WTC11 (cell line): Measurements from ENCODE around the gene DIP2A.

ENCODE experiments used
- CREB1 ChIP-seq: sonication (generic); formaldehyde crosslinking; IDR thresholded peaks from 2 replicates; pipeline ENCODE4 v1.8.0; 2023; ENCODE audit warnings: mild to moderate bottlenecking, missing genetic modification reagents
- FOXJ3 ChIP-seq: sonication (generic); formaldehyde crosslinking; IDR thresholded peaks from 2 replicates; pipeline ENCODE4 v1.9.0; 2021; ENCODE audit warnings: missing genetic modification reagents, mild to moderate bottlenecking, borderline replicate concordance
- HMGXB4 ChIP-seq: sonication (generic); formaldehyde crosslinking; IDR thresholded peaks from 2 replicates; pipeline ENCODE4 v1.8.1; 2023; ENCODE audit warnings: mild to moderate bottlenecking, moderate library complexity, missing genetic modification reagents
- JUN ChIP-seq: sonication (generic); formaldehyde crosslinking; IDR thresholded peaks from 2 replicates; pipeline ENCODE4 v1.8.0; 2023; ENCODE audit warnings: mild to moderate bottlenecking, missing genetic modification reagents
- MLX ChIP-seq: sonication (generic); formaldehyde crosslinking; IDR thresholded peaks from 2 replicates; pipeline ENCODE4 v1.8.1; 2023; ENCODE audit warnings: mild to moderate bottlenecking, missing genetic modification reagents, moderate library complexity
- SP1 ChIP-seq: sonication (generic); formaldehyde crosslinking; conservative IDR thresholded peaks from 2 replicates; pipeline ENCODE4 v1.8.1; 2022; ENCODE audit warnings: missing genetic modification reagents
- ZNF281 ChIP-seq: sonication (generic); formaldehyde crosslinking; IDR thresholded peaks from 2 replicates; pipeline ENCODE4 v1.8.0; 2023; ENCODE audit warnings: mild to moderate bottlenecking, missing genetic modification reagents
- ZNF423 ChIP-seq: fragments of 250-450 bp; sonication (Bioruptor Pico); IDR thresholded peaks from 2 replicates; pipeline ENCODE4 v2.1.2; 2022; ENCODE audit warnings: mild to moderate bottlenecking, moderate library complexity
- TF ChIP-seq, protein P1 (sequence below): fragments of 200-600 bp; IDR thresholded peaks from 2 replicates; pipeline ENCODE4 v1.8.0; 2022; ENCODE audit warnings: antibody characterized with exemption
- TF ChIP-seq, protein P2 (sequence below): fragments of 250-450 bp; sonication (Bioruptor Pico); IDR thresholded peaks from 2 replicates; pipeline ENCODE4 v1.8.0; 2021; ENCODE audit warnings: mild to moderate bottlenecking
- TF ChIP-seq, protein P3 (sequence below): sonication (generic); formaldehyde crosslinking; IDR thresholded peaks from 2 replicates; pipeline ENCODE4 v1.8.1; 2023; ENCODE audit warnings: mild to moderate bottlenecking, missing genetic modification reagents, moderate library complexity
- TF ChIP-seq, protein P4 (sequence below): sonication (generic); formaldehyde crosslinking; conservative IDR thresholded peaks from 2 replicates; pipeline ENCODE4 v1.8.1; 2023; ENCODE audit warnings: mild to moderate bottlenecking, low read depth, missing genetic modification reagents, moderate library complexity

- TF ChIP-seq, protein P1, sequence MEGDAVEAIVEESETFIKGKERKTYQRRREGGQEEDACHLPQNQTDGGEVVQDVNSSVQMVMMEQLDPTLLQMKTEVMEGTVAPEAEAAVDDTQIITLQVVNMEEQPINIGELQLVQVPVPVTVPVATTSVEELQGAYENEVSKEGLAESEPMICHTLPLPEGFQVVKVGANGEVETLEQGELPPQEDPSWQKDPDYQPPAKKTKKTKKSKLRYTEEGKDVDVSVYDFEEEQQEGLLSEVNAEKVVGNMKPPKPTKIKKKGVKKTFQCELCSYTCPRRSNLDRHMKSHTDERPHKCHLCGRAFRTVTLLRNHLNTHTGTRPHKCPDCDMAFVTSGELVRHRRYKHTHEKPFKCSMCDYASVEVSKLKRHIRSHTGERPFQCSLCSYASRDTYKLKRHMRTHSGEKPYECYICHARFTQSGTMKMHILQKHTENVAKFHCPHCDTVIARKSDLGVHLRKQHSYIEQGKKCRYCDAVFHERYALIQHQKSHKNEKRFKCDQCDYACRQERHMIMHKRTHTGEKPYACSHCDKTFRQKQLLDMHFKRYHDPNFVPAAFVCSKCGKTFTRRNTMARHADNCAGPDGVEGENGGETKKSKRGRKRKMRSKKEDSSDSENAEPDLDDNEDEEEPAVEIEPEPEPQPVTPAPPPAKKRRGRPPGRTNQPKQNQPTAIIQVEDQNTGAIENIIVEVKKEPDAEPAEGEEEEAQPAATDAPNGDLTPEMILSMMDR, result no peak
- no peak for TF ChIP-seq ZNF281
- TF ChIP-seq FOXJ3 (CRISPR knock-in tag), result no peak
- no peak for TF ChIP-seq HMGXB4
- TF ChIP-seq SP1, result no peak
- no peak for TF ChIP-seq JUN (CRISPR knock-in tag)
- no peak for TF ChIP-seq ZNF423 (CRISPR knock-in tag)
- TF ChIP-seq, protein P2, sequence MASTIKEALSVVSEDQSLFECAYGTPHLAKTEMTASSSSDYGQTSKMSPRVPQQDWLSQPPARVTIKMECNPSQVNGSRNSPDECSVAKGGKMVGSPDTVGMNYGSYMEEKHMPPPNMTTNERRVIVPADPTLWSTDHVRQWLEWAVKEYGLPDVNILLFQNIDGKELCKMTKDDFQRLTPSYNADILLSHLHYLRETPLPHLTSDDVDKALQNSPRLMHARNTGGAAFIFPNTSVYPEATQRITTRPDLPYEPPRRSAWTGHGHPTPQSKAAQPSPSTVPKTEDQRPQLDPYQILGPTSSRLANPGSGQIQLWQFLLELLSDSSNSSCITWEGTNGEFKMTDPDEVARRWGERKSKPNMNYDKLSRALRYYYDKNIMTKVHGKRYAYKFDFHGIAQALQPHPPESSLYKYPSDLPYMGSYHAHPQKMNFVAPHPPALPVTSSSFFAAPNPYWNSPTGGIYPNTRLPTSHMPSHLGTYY, result no peak
- TF ChIP-seq, protein P3, sequence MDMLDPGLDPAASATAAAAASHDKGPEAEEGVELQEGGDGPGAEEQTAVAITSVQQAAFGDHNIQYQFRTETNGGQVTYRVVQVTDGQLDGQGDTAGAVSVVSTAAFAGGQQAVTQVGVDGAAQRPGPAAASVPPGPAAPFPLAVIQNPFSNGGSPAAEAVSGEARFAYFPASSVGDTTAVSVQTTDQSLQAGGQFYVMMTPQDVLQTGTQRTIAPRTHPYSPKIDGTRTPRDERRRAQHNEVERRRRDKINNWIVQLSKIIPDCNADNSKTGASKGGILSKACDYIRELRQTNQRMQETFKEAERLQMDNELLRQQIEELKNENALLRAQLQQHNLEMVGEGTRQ (CRISPR knock-in tag), result no peak
- TF ChIP-seq CREB1 (CRISPR knock-in tag), result no peak
- TF ChIP-seq, protein P4, sequence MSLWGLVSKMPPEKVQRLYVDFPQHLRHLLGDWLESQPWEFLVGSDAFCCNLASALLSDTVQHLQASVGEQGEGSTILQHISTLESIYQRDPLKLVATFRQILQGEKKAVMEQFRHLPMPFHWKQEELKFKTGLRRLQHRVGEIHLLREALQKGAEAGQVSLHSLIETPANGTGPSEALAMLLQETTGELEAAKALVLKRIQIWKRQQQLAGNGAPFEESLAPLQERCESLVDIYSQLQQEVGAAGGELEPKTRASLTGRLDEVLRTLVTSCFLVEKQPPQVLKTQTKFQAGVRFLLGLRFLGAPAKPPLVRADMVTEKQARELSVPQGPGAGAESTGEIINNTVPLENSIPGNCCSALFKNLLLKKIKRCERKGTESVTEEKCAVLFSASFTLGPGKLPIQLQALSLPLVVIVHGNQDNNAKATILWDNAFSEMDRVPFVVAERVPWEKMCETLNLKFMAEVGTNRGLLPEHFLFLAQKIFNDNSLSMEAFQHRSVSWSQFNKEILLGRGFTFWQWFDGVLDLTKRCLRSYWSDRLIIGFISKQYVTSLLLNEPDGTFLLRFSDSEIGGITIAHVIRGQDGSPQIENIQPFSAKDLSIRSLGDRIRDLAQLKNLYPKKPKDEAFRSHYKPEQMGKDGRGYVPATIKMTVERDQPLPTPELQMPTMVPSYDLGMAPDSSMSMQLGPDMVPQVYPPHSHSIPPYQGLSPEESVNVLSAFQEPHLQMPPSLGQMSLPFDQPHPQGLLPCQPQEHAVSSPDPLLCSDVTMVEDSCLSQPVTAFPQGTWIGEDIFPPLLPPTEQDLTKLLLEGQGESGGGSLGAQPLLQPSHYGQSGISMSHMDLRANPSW (CRISPR knock-in tag), result no peak
- TF ChIP-seq MLX, result no peak
Measured at GRCh38 chr21:46570631-46571030, 111.9 kb downstream of the DIP2A start.
